Thymus (tissue), 11 donors: ENCODE data around the gene AUTS2. TPM values are rescaled to one million over a fixed set of nuclear protein-coding genes. Genes with fewer than 3 reads are reported as not detected.
"Not testable (repeated sequence)": the region's sequence is repeated elsewhere in the genome, so short reads cannot be mapped to it uniquely, and the experiment has no call there.

Source experiments
- DNase-seq, 9 donors: peaks; one replicate each; pipeline ENCODE4 v3.0.0-alpha.2; 2013; ENCODE audit warnings: low spot score in 9 of 9, low read depth in 6 of 9, missing footprints in 1 of 9
- H3K27ac ChIP-seq, 2 donors: one replicate each; pipeline ENCODE4 v1.5.1; 2013; ENCODE audit warnings: control low read depth in 1 of 2, low read depth in 1 of 2, low read length in 1 of 2, mild to moderate bottlenecking in 1 of 2, moderate library complexity in 1 of 2
- H3K27me3 ChIP-seq, 2 donors: one replicate each; pipeline ENCODE4 v1.5.1; 2013; ENCODE audit warnings: low read length in 1 of 2; ENCODE audit not compliant: control insufficient read depth in 2 of 2, insufficient read depth in 1 of 2
- H3K36me3 ChIP-seq, 2 donors: one replicate each; pipeline ENCODE4 v1.5.1; 2013; ENCODE audit warnings: low read length in 1 of 2, mild to moderate bottlenecking in 1 of 2, moderate library complexity in 1 of 2; ENCODE audit not compliant: control insufficient read depth in 2 of 2, insufficient read depth in 2 of 2
- H3K4me1 ChIP-seq, 2 donors: one replicate each; pipeline ENCODE4 v1.5.1; 2013; ENCODE audit warnings: low read length in 2 of 2; ENCODE audit not compliant: control insufficient read depth in 2 of 2, insufficient read depth in 2 of 2
- H3K4me3 ChIP-seq, 2 donors: one replicate each; pipeline ENCODE4 v1.5.1; 2013; ENCODE audit warnings: low read length in 2 of 2, control low read depth in 1 of 2, mild to moderate bottlenecking in 1 of 2
- H3K9me3 ChIP-seq, 2 donors: one replicate each; pipeline ENCODE4 v1.5.1; 2013; ENCODE audit warnings: low read length in 1 of 2, mild to moderate bottlenecking in 1 of 2; ENCODE audit not compliant: control insufficient read depth in 2 of 2, insufficient read depth in 1 of 2
- WGBS: extraction: QIAGEN DNeasy Blood & Tissue Kit; methylation state at CpG from one replicate; pipeline ENCODE4 v1.1.7; 2013; 5-methylcytosine and 5-hydroxymethylcytosine counted together
- polyA plus RNA-seq: library from polyadenylated mRNA; stranded (reverse); fragments of 200-250 nt; gene quantifications from one replicate; pipeline ENCODE4 v1.2.3, GENCODE V29; 2013
- total RNA-seq: library from RNA; stranded (reverse); fragments of 120-200 nt; gene quantifications from one replicate; pipeline ENCODE4 v1.2.4, GENCODE V29; 2013
- donor health status: healthy.

Gene AUTS2
- total and polyA plus RNA-seq, 2 donors: 9.2 to 17.1 TPM

GRCh38 chr7:70590126-70590854, 992.0 kb downstream of the AUTS2 start:
- Histone ChIP-seq H3K4me3 (no peak overlapping the region), H3K27me3 (peaks cover 5% of the 10 kb centered on the region in 2 donors), H3K9me3 (no peaks in the 10 kb centered on the region), H3K4me1 (peaks cover 0 to 4% of the 10 kb centered on the region in 2 donors), H3K36me3 (no peaks in the 10 kb centered on the region), H3K27ac (no peak overlapping the region)
- WGBS: 97% methylated on average over 11 of the region's 11 CpGs
- no peak for DNase-seq

GRCh38 chr7:70591643-70592042, 993.4 kb downstream of the AUTS2 start:
- Histone ChIP-seq H3K27ac (no peak overlapping the region), H3K4me1 (peaks cover 3 to 10% of the 10 kb centered on the region in 2 donors), H3K27me3 (peaks cover 17 to 18% of the 10 kb centered on the region in 2 donors), H3K4me3 (no peak overlapping the region), H3K36me3 (no peaks in the 10 kb centered on the region), H3K9me3 (no peaks in the 10 kb centered on the region)
- WGBS: 97% methylated on average over 8 of the region's 8 CpGs
- DNase-seq: no peak

- no peak for DNase-seq
- 98% methylated on average over 4 of the region's 4 CpGs for WGBS
- H3K27me3 ChIP-seq: peaks cover 20 to 23% of the 10 kb centered on the region in 2 donors
- no peaks in the 10 kb centered on the region for H3K36me3 ChIP-seq
- H3K4me1 ChIP-seq: peaks cover 3 to 10% of the 10 kb centered on the region in 2 donors
- H3K9me3 ChIP-seq: no peaks in the 10 kb centered on the region
- no peak overlapping the region for H3K4me3 ChIP-seq
- H3K27ac ChIP-seq: no peak overlapping the region
Observed at GRCh38 chr7:70592171-70592570, 993.9 kb downstream of the AUTS2 start.

GRCh38 chr7:70594170-70594569, 995.9 kb downstream of the AUTS2 start:
- no peak overlapping the region for H3K4me3 ChIP-seq
- H3K4me1 ChIP-seq: peaks cover 3 to 10% of the 10 kb centered on the region in 2 donors
- H3K27ac ChIP-seq: no peak overlapping the region
- WGBS: 97% methylated on average over 4 of the region's 4 CpGs
- H3K36me3 ChIP-seq: no peaks in the 10 kb centered on the region
- H3K9me3 ChIP-seq: no peaks in the 10 kb centered on the region
- H3K27me3 ChIP-seq: peaks cover 21 to 27% of the 10 kb centered on the region in 2 donors
- DNase-seq: no peak

- WGBS: 97% methylated on average over 7 of the region's 7 CpGs
- H3K27me3 ChIP-seq: peaks cover 21 to 27% of the 10 kb centered on the region in 2 donors
Observed at GRCh38 chr7:70594885-70595284, 996.6 kb downstream of the AUTS2 start.

GRCh38 chr7:70595370-70595754, 997.1 kb downstream of the AUTS2 start:
- Histone ChIP-seq H3K27me3 (peaks cover 21 to 27% of the 10 kb centered on the region in 2 donors), H3K4me3 (peak overlapping the region in 1 of 2 donors; percentile 49), H3K4me1 (peaks cover 3 to 10% of the 10 kb centered on the region in 2 donors), H3K9me3 (peaks cover 0 to 1% of the 10 kb centered on the region in 2 donors), H3K27ac (no peak overlapping the region), H3K36me3 (no peaks in the 10 kb centered on the region)
- WGBS: 71% methylated on average over 6 of the region's 6 CpGs
- DNase-seq: peak in 1 of 9 donors; percentile 13

More at GRCh38 chr7:70594885-70595284, 996.6 kb downstream of the AUTS2 start:
- H3K4me3 ChIP-seq, DNase-seq, H3K9me3 ChIP-seq, H3K36me3 ChIP-seq, H3K27ac ChIP-seq: not testable (repeated sequence)
- H3K4me1 ChIP-seq: peaks cover 3 to 10% of the 10 kb centered on the region in 2 donors

GRCh38 chr7:70595755-70596597, 997.7 kb downstream of the AUTS2 start:
- peak in 5 of 9 donors; percentile 9 to 50 (median 20) for DNase-seq
- Histone ChIP-seq H3K36me3 (no peaks in the 10 kb centered on the region), H3K4me1 (peaks cover 3 to 10% of the 10 kb centered on the region in 2 donors), H3K4me3 (peak overlapping the region; percentile 1 to 49), H3K9me3 (peaks cover 0 to 4% of the 10 kb centered on the region in 2 donors), H3K27ac (no peak overlapping the region), H3K27me3 (peaks cover 21 to 27% of the 10 kb centered on the region in 2 donors)
- WGBS: 5% methylated on average over 82 of the region's 82 CpGs

GRCh38 chr7:70596598-70596913, 998.3 kb downstream of the AUTS2 start:
- no peak overlapping the region for H3K27ac ChIP-seq
- no peaks in the 10 kb centered on the region for H3K36me3 ChIP-seq
- peaks cover 0 to 4% of the 10 kb centered on the region in 2 donors for H3K9me3 ChIP-seq
- 73% methylated on average over 11 of the region's 11 CpGs for WGBS
- H3K4me1 ChIP-seq: peaks cover 3 to 10% of the 10 kb centered on the region in 2 donors
- H3K4me3 ChIP-seq: peak overlapping the region in 1 of 2 donors; percentile 1
- peaks cover 21 to 27% of the 10 kb centered on the region in 2 donors for H3K27me3 ChIP-seq
- DNase-seq: no peak

- H3K36me3 ChIP-seq: no peaks in the 10 kb centered on the region
- H3K27ac ChIP-seq: no peak overlapping the region
- H3K4me1 ChIP-seq: peaks cover 3 to 10% of the 10 kb centered on the region in 2 donors
- 92% methylated on average over 5 of the region's 5 CpGs for WGBS
- peaks cover 0 to 4% of the 10 kb centered on the region in 2 donors for H3K9me3 ChIP-seq
- peaks cover 21 to 27% of the 10 kb centered on the region in 2 donors for H3K27me3 ChIP-seq
- no peak overlapping the region for H3K4me3 ChIP-seq
- DNase-seq: no peak
Observed at GRCh38 chr7:70597066-70597465, 998.8 kb downstream of the AUTS2 start.
